Epithelial cell of esophagus (primary cell): Measurements from ENCODE around the gene HSPG2.

Experiments used
- DNase-seq: peaks from one replicate; pipeline ENCODE4 v3.0.0; 2010; ENCODE audit warnings: low read depth
- H3K4me3 ChIP-seq: 2 replicates; pipeline ENCODE4 v1.5.1; 2011; ENCODE audit warnings: mild to moderate bottlenecking, low read length, control low read depth
- TF ChIP-seq, protein P1 (sequence below): IDR thresholded peaks from 2 replicates; pipeline ENCODE4 v1.5.1; 2011; ENCODE audit warnings: low read depth, mild to moderate bottlenecking, low read length, control low read depth, inconsistent platforms; ENCODE audit not compliant: insufficient read depth; ENCODE audit errors: missing control alignments

Gene HSPG2

DNA sequence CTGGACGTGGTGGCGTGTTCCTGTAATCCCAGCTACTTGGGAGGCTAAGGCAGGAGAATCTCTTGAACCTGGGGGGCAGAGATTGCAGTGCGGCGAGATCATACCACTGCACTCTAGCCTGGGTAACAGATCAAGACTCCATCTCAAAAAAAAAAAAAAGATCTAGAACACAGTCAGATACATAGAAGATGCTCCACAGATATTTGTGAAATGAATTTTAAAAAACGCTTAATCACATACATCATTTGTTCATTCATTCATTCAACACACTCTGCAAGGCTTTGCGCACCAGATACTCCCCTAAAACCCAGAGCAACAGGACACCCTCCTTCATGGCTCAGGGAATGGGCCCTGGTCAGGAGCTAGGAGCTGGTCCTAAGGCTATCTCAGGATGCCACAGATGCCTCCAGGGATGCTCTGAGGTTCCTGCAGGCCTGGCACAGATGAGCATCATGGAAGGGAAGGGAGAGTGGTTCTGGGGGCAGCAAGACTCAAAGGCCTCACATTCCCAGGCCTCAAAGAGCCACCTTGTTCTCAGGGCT, 6.4 kb downstream of the HSPG2 start:
- TF ChIP-seq, protein P1, sequence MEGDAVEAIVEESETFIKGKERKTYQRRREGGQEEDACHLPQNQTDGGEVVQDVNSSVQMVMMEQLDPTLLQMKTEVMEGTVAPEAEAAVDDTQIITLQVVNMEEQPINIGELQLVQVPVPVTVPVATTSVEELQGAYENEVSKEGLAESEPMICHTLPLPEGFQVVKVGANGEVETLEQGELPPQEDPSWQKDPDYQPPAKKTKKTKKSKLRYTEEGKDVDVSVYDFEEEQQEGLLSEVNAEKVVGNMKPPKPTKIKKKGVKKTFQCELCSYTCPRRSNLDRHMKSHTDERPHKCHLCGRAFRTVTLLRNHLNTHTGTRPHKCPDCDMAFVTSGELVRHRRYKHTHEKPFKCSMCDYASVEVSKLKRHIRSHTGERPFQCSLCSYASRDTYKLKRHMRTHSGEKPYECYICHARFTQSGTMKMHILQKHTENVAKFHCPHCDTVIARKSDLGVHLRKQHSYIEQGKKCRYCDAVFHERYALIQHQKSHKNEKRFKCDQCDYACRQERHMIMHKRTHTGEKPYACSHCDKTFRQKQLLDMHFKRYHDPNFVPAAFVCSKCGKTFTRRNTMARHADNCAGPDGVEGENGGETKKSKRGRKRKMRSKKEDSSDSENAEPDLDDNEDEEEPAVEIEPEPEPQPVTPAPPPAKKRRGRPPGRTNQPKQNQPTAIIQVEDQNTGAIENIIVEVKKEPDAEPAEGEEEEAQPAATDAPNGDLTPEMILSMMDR: no peak
- no peak for DNase-seq
- no peak overlapping the region for H3K4me3 ChIP-seq

DNA sequence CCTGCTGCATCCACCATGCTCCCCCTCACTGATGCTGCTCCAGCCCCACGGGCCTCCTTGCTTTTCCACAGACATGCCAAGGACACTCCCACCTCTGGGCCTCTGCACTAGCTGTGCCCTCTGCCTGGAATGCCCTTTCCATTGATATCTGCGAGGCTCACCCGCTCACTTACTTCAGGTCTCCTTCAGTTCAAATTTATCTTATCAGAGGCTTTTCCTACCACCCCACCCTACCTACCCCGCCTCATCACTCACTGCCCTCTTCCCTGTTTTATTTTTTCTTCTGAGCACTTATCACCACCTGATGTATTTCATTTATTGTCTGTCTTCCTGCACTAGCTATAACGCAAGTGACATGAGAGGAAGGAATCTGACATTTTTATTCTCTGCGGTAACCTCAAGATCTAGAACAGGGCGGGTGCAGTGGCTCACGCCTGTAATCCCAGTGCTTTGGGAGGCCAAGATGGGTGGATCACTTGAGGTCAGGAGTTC, 7.0 kb downstream of the HSPG2 start:
- TF ChIP-seq, protein P1: no peak
- DNase-seq: no peak

DNA sequence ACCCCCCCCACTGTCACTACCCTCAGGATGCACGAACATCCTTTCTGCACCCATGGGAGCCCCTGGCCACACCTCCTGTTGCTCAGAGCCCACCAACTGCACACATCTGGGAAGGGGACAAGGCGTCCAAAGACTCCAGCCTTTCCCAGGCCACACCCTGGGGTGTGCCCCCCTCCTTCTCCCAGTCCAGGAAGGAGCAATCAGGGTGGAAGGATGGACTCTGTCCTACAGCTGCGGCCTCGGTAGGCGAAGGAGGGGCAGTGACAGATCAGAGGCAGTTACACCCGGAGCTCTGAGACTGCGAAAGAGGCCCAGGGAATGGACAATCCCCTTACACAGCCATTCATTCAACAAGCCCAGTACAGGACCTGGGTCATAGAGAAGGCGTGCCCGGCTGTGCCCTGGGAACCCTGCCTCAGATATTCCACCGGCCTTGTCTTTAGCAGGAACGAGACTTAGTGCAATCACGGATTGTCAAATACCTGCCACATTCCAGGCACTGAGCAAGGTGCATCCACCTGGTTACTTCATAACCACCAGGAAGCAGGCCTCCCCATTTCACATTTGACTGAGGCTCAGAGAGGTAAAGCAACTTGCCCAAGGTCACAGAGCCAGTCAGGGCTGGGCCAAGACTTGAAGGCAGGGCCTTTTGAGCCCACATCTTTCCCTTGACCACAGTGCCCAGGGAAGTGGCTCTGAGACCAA, 9.4 kb downstream of the HSPG2 start:
- DNase-seq: no peak
- H3K4me3 ChIP-seq: no peak overlapping the region
- TF ChIP-seq, protein P1: no peak

More for the DNA sequence above, 7.0 kb downstream of the HSPG2 start:
- H3K4me3 ChIP-seq: no peak overlapping the region

DNA sequence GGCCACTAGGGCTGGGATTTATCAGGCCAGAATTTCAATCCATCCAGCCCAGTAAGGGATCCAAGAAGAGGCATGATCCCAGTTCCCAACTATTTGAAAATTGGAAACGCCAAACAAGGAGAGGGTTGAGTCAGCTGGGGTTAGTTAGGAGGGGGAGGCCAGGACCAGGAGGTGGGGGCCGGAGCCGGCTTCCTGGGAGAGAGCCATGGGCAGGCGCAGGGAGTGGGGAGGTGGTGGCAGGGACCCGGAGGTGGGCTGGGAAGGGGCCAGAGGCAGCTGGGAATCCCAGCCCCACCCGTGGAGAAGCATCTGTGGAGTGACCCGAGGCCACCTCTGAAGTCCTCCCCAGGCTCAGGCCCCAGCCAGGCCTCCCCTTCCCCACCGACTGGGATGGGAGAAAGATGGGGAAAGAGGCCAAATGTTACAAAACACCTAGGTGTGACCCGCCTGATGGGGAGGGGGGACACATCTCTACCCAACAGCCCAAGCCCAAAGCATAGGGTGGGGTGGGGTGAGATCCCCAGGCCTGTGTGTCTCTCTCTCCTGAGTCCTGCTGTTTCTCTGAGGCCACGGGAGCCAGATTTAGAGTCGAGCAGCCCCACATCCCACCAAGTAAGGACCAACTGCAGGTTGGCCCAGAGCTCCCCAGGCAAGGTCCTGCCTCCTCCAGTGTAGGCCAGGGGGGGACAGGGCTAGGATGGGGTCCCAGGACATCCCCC, 10.1 kb downstream of the HSPG2 start:
- no peak for DNase-seq
- H3K4me3 ChIP-seq: no peak overlapping the region
- TF ChIP-seq, protein P1: no peak

DNA sequence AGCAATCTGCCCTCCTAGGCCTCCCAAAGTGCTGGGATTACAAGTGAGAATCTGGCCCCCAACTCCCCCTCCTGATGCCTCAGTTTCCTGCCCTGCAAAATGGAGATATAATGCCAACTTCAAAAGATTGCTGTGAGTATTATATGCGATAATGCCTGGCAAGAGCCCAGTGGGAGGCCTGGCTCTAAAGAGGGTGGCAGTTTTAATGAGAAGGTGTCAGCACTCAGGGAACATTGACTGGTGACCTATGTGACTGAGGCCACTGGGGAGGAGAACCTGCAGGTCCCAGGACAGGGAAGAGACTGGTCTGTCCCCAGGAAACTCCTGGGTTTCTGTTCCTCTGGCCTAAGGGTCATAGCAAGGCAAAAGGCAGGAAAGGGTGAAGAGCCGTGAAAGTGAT, 11.0 kb downstream of the HSPG2 start:
- DNase-seq: no peak
- TF ChIP-seq, protein P1: no peak
- no peak overlapping the region for H3K4me3 ChIP-seq

DNA sequence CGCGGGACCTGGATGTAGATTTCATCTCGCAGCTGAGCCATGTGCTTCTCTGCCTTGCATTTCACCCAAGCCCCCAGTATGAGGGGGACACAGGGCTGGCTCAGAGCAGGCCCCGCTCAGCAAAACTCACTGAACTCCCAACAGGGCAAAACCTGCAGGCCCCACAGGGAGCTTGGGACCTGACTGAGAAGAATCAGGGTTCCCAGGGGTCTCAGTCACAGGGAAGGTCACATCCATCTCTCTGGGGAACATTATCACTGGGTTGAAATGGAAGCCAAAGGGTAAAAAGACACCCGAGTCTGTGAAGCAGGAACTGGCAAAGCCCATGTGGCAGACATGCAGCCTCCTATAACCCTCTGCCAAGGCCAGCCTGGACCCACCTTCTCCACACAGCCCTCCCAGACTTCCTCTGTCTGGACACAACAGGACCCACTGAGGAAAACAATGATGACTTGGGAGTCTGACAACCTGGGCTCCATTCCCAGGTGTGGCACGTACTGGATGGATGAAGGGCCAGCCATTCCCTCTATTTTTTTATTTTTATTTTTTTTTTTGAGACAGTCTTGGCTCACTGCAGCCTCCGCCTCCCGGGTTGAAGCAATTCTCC, 11.7 kb downstream of the HSPG2 start:
- DNase-seq: no peak
- no peak overlapping the region for H3K4me3 ChIP-seq
- TF ChIP-seq, protein P1: no peak
